DMS79 (cell line): ENCODE measurements around the gene PTRHD1.
"Not testable (repeated sequence)": the region's sequence is repeated elsewhere in the genome, so short reads cannot be mapped to it uniquely, and the experiment has no call there.

Source experiments
- DNase-seq: peaks from one replicate; lab custom pipeline; 2025; lab: John Stamatoyannopoulos, UW

PTRHD1 gene

GRCh38 chr2:24809316-24810007 lies 16.3 kb upstream of the PTRHD1 start:
- no peak for DNase-seq

GRCh38 chr2:24806661-24807036 lies 13.5 kb upstream of the PTRHD1 start:
- DNase-seq: no peak

GRCh38 chr2:24805811-24806660 lies 12.8 kb upstream of the PTRHD1 start:
- not testable (repeated sequence) for DNase-seq

- DNase-seq: not testable (repeated sequence)
Measured at GRCh38 chr2:24800487-24800886, 7.3 kb upstream of the PTRHD1 start.

- DNase-seq: no peak
Measured at GRCh38 chr2:24797644-24798043, 4.5 kb upstream of the PTRHD1 start.

GRCh38 chr2:24793761-24794435 lies 707 bp upstream of the PTRHD1 start:
- DNase-seq: peak; percentile 59

- DNase-seq: no peak
Measured at GRCh38 chr2:24792542-24792873, 683 bp downstream of the PTRHD1 start.

- DNase-seq: no peak
Measured at GRCh38 chr2:24791452-24791851, 1.7 kb downstream of the PTRHD1 start.

- DNase-seq: no peak
Measured at GRCh38 chr2:24788816-24789215, 4.4 kb downstream of the PTRHD1 start.

GRCh38 chr2:24787532-24787931 lies 5.7 kb downstream of the PTRHD1 start:
- no peak for DNase-seq

GRCh38 chr2:24785671-24786321 lies 7.4 kb downstream of the PTRHD1 start:
- peak; percentile 82 for DNase-seq

GRCh38 chr2:24783641-24784040 lies 9.6 kb downstream of the PTRHD1 start:
- no peak for DNase-seq

- DNase-seq: no peak
Measured at GRCh38 chr2:24779116-24779515, 14.1 kb downstream of the PTRHD1 start.

- DNase-seq: no peak
Measured at GRCh38 chr2:24774373-24774772, 18.8 kb downstream of the PTRHD1 start.

- DNase-seq: no peak
Measured at GRCh38 chr2:24771764-24772586, 21.2 kb downstream of the PTRHD1 start.

GRCh38 chr2:24771061-24771460 lies 22.1 kb downstream of the PTRHD1 start:
- DNase-seq: no peak

- no peak for DNase-seq
Measured at GRCh38 chr2:24768601-24769000, 24.6 kb downstream of the PTRHD1 start.

GRCh38 chr2:24768013-24768412 lies 25.2 kb downstream of the PTRHD1 start:
- DNase-seq: peak; percentile 7

- no peak for DNase-seq
Measured at GRCh38 chr2:24766609-24767008, 26.6 kb downstream of the PTRHD1 start.

- no peak for DNase-seq
Measured at GRCh38 chr2:24763843-24764242, 29.3 kb downstream of the PTRHD1 start.

- no peak for DNase-seq
Measured at GRCh38 chr2:24762518-24762917, 30.7 kb downstream of the PTRHD1 start.

- no peak for DNase-seq
Measured at GRCh38 chr2:24761866-24762265, 31.3 kb downstream of the PTRHD1 start.
